Testis (tissue), 3 donors: ENCODE measurements around the gene ST6GALNAC1. TPM values are rescaled to one million over a fixed set of nuclear protein-coding genes. Genes with fewer than 3 reads are reported as not detected.

Experiments used
- DNase-seq: peaks from one replicate; pipeline ENCODE4 v3.0.0-alpha.2; 2019
- H3K27ac ChIP-seq, 2 donors: fragments of 200-600 bp; sonication (generic); one replicate each; pipeline ENCODE4 v1.5.1; 2019
- H3K27me3 ChIP-seq: fragments of 200-600 bp; sonication (generic); one replicate; pipeline ENCODE4 v1.5.1; 2019
- H3K36me3 ChIP-seq: fragments of 200-600 bp; sonication (generic); one replicate; pipeline ENCODE4 v1.5.1; 2017; ENCODE audit warnings: low read depth; ENCODE audit errors: missing control alignments
- H3K4me1 ChIP-seq: fragments of 200-600 bp; sonication (generic); one replicate; pipeline ENCODE4 v1.5.1; 2019
- H3K4me3 ChIP-seq, 2 donors: fragments of 200-600 bp; sonication (generic); one replicate each; pipeline ENCODE4 v1.5.1; 2017 to 2019
- H3K9me3 ChIP-seq: fragments of 200-600 bp; sonication (generic); one replicate; pipeline ENCODE4 v1.5.1; 2017
- POLR2A ChIP-seq: fragments of 450-650 bp; IDR thresholded peaks from one replicate; pipeline ENCODE4 v1.6.1; 2017; ENCODE audit warnings: antibody characterized with exemption, mild to moderate bottlenecking, moderate library complexity
- WGBS, 2 donors: methylation state at CpG; one replicate each; pipeline ENCODE4 v1.1.5; 2018; 5-methylcytosine and 5-hydroxymethylcytosine counted together
- intact Hi-C: fragments of 100-400 bp; cut with DNase I; formaldehyde crosslinking; loops from one replicate; pipeline ENCODE4 v1.15.1; 2023; ENCODE audit warnings: low total_unique reads
- polyA plus RNA-seq: library from polyadenylated mRNA; stranded (reverse); fragments of 350-450 nt; fragmentation: Illumina TruSeq; extraction: RNeasy Lipid Tissue Mini Kit (QIAGEN cat#74804); gene quantifications from one replicate; pipeline ENCODE4 v1.2.3, GENCODE V29; 2014; ENCODE audit warnings: low read depth, low replicate concordance; ENCODE audit not compliant: insufficient read depth
- small RNA-seq, 2 donors: library from RNA; depleted of rRNA; stranded (forward); fragments of <200 nt; gene quantifications; one replicate each; pipeline ENCODE3, GENCODE V24; 2016
- total RNA-seq, 2 donors: library from RNA; depleted of rRNA; stranded (reverse); fragments of >200 nt; gene quantifications; one replicate each; pipeline ENCODE4 v1.2.3, GENCODE V29; 2016
- TF ChIP-seq, protein P1 (sequence below), 3 experiments: fragments of 450-650 bp in 2 of 3; fragments of 200-600 bp in 1 of 3; sonication (generic) in 1 of 3; IDR thresholded peaks; one replicate each; pipeline ENCODE4 v1.5.1; 2016 to 2019; ENCODE audit warnings: antibody characterized with exemption in 3 of 3, mild to moderate bottlenecking in 2 of 3, moderate library complexity in 1 of 3

Gene ST6GALNAC1
- total and polyA plus RNA-seq, 3 donors from 2014 or later: 11.9 to 20.6 (median 20.1) TPM

GRCh38 chr17:76575570-76575969 lies 68.0 kb downstream of the ST6GALNAC1 start:
- Histone ChIP-seq H3K9me3 (no peaks in the 10 kb centered on the region), H3K36me3 (no peaks in the 10 kb centered on the region), H3K27ac (no peak overlapping the region), H3K27me3 (no peaks in the 10 kb centered on the region), H3K4me3 (no peak overlapping the region), H3K4me1 (no peaks in the 10 kb centered on the region)
- 81 to 82% methylated on average over 5 of the region's 5 CpGs for WGBS, 2 donors
- no peak for DNase-seq
- no peak for TF ChIP-seq POLR2A
- TF ChIP-seq, protein P1, sequence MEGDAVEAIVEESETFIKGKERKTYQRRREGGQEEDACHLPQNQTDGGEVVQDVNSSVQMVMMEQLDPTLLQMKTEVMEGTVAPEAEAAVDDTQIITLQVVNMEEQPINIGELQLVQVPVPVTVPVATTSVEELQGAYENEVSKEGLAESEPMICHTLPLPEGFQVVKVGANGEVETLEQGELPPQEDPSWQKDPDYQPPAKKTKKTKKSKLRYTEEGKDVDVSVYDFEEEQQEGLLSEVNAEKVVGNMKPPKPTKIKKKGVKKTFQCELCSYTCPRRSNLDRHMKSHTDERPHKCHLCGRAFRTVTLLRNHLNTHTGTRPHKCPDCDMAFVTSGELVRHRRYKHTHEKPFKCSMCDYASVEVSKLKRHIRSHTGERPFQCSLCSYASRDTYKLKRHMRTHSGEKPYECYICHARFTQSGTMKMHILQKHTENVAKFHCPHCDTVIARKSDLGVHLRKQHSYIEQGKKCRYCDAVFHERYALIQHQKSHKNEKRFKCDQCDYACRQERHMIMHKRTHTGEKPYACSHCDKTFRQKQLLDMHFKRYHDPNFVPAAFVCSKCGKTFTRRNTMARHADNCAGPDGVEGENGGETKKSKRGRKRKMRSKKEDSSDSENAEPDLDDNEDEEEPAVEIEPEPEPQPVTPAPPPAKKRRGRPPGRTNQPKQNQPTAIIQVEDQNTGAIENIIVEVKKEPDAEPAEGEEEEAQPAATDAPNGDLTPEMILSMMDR (IDR thresholded peaks at IDR 0.05): no peak
- intact Hi-C loops: no loop called here

Small RNAs within 50 kb of the gene (small RNA-seq; reads per million reads assigned to genes)
- gene AC015802.2 (0 reads per million in 2 donors), gene RNU6-227P (0 reads per million in 2 donors)

Other genes starting within 250 kb of the ST6GALNAC1 start
- gene UBE2O, start 190.6 kb downstream of the ST6GALNAC1 start, total RNA-seq: 10 to 100 TPM; 56.6 to 58.0 TPM
- gene UBE2O, start 190.6 kb downstream of the ST6GALNAC1 start, polyA plus RNA-seq: 40.6 TPM
- 1 to 10 TPM; 2.0 to 4.3 TPM for gene AANAT, start 176.2 kb downstream of the ST6GALNAC1 start, total RNA-seq
- gene AANAT, start 176.2 kb downstream of the ST6GALNAC1 start, polyA plus RNA-seq: 4.4 TPM
- gene RHBDF2, start 142.3 kb downstream of the ST6GALNAC1 start, total RNA-seq: 10 to 100 TPM; 26.3 to 30.2 TPM
- gene RHBDF2, start 142.3 kb downstream of the ST6GALNAC1 start, polyA plus RNA-seq: 9.7 TPM
- 1 to 10 TPM; 3.4 to 7.2 TPM for gene CYGB, start 106.0 kb downstream of the ST6GALNAC1 start, total RNA-seq
- gene CYGB, start 106.0 kb downstream of the ST6GALNAC1 start, polyA plus RNA-seq: 9.9 TPM
- gene PRCD, start 103.7 kb downstream of the ST6GALNAC1 start, total RNA-seq: 1 to 10 TPM; 3.2 to 3.8 TPM
- 4.6 TPM for gene PRCD, start 103.7 kb downstream of the ST6GALNAC1 start, polyA plus RNA-seq
- gene ST6GALNAC2, start 57.9 kb downstream of the ST6GALNAC1 start, total RNA-seq: 10 to 100 TPM; 29.7 to 87.5 TPM
- 107 TPM for gene ST6GALNAC2, start 57.9 kb downstream of the ST6GALNAC1 start, polyA plus RNA-seq
- 100 to 1,000 TPM; 217 to 272 TPM for gene MXRA7, start 67.2 kb upstream of the ST6GALNAC1 start, total RNA-seq
- gene MXRA7, start 67.2 kb upstream of the ST6GALNAC1 start, polyA plus RNA-seq: 253 TPM
- gene JMJD6, start 82.8 kb upstream of the ST6GALNAC1 start, total RNA-seq: 10 to 100 TPM; 31.7 to 40.5 TPM
- gene JMJD6, start 82.8 kb upstream of the ST6GALNAC1 start, polyA plus RNA-seq: 44.6 TPM
- 10 to 100 TPM; 37.5 to 45.3 TPM for gene METTL23, start 83.1 kb upstream of the ST6GALNAC1 start, total RNA-seq
- 122 TPM for gene METTL23, start 83.1 kb upstream of the ST6GALNAC1 start, polyA plus RNA-seq
- gene SRSF2, start 93.6 kb upstream of the ST6GALNAC1 start, total RNA-seq: 100 to 1,000 TPM; 365 to 461 TPM
- 196 TPM for gene SRSF2, start 93.6 kb upstream of the ST6GALNAC1 start, polyA plus RNA-seq
- gene MFSD11, start 94.4 kb upstream of the ST6GALNAC1 start, total RNA-seq: 100 to 1,000 TPM in 1 of 2 donors, 10 to 100 TPM in 1; 51.7 to 102 TPM
- 38.5 TPM for gene MFSD11, start 94.4 kb upstream of the ST6GALNAC1 start, polyA plus RNA-seq
- 10 to 100 TPM in 1 of 2 donors, 1 to 10 TPM in 1; 9.0 to 10.9 TPM for gene MGAT5B, start 224.6 kb upstream of the ST6GALNAC1 start, total RNA-seq
- gene MGAT5B, start 224.6 kb upstream of the ST6GALNAC1 start, polyA plus RNA-seq: 4.6 TPM